Measurements from ENCODE around the gene TPX2. TPM values are rescaled to one million over a fixed set of nuclear protein-coding genes. Genes with fewer than 3 reads are reported as not detected.

Gene TPX2
- total and polyA plus RNA-seq, 10 of the 15 experiments (the other 5 are each of a cell fraction or from before 2014, with no cell fraction given): 29.7 to 144 (median 89.0) TPM

- peak; percentile 66 for TF ChIP-seq JUNB (IDR thresholded peaks at IDR 0.05)
- peak; percentile 65; the same call in 1 of the 2 replicates for TF ChIP-seq TCF3 (IDR thresholded peaks at IDR 0.05; ENCODE audit: borderline replicate concordance, insufficient read depth, low read depth, low read length)
- no peak for TF ChIP-seq PBX3 (IDR thresholded peaks at IDR 0.05; ENCODE audit: insufficient replicate concordance, low read depth, low read length)
- peak in 1 of 2 experiments; percentile 44; a peak in 1 of 4 replicates for TF ChIP-seq IKZF2 (IDR thresholded peaks at IDR 0.05)
- no peak for TF ChIP-seq ELK1 (IDR thresholded peaks at IDR 0.05; ENCODE audit: low read depth, low read length)
- peak; percentile 80 for TF ChIP-seq TCF12 (IDR thresholded peaks at IDR 0.05; ENCODE audit: low read depth, low read length)
- no peak for TF ChIP-seq USF2 (IDR thresholded peaks at IDR 0.05; ENCODE audit: borderline replicate concordance, low read depth, low read length)
- TF ChIP-seq GABPA (IDR thresholded peaks at IDR 0.05; ENCODE audit: low read depth): no peak
- TF ChIP-seq BMI1 (IDR thresholded peaks at IDR 0.05; ENCODE audit: borderline replicate concordance): no peak
- TF ChIP-seq PRDM15 (CRISPR knock-in tag; IDR thresholded peaks at IDR 0.05): no peak
- no peak for TF ChIP-seq ATF2 (IDR thresholded peaks at IDR 0.05; ENCODE audit: low read length)
- no peak for TF ChIP-seq MYB (IDR thresholded peaks at IDR 0.05; ENCODE audit: borderline replicate concordance, low read depth, low read length)
These were observed 33.2 kb upstream of the TPX2 start (continued) for GRCh38 chr20:31705598-31706597.
